Esophagus muscularis mucosa (tissue), 4 donors: Measurements from ENCODE around the gene PPIG.

ENCODE experiments used
- CTCF ChIP-seq, 3 experiments: fragments of 200-600 bp in 2 of 3; fragments of 450-650 bp in 1 of 3; sonication (generic) in 2 of 3; IDR thresholded peaks; one replicate each; pipeline ENCODE4 v1.5.1; 2017 to 2019; ENCODE audit warnings: antibody characterized with exemption in 3 of 3, mild to moderate bottlenecking in 2 of 3, moderate library complexity in 1 of 3
- EP300 ChIP-seq: sonication (generic); formaldehyde crosslinking; IDR thresholded peaks from one replicate; pipeline ENCODE4 v1.6.1; 2017; ENCODE audit warnings: antibody characterized with exemption
- POLR2A ChIP-seq: fragments of 450-650 bp; IDR thresholded peaks from one replicate; pipeline ENCODE4 v1.6.1; 2017; ENCODE audit warnings: antibody characterized with exemption, moderate library complexity, mild to moderate bottlenecking, low read depth
- POLR2AphosphoS5 ChIP-seq, 2 donors: sonication (generic); formaldehyde crosslinking; IDR thresholded peaks; one replicate each; pipeline ENCODE4 v1.6.1; 2017; ENCODE audit warnings: antibody characterized with exemption in 2 of 2

- TF ChIP-seq POLR2AphosphoS5 (IDR thresholded peaks at IDR 0.05) (no peak), CTCF (IDR thresholded peaks at IDR 0.05) (no peak), POLR2A (no peak), EP300 (no peak)
Observed at GRCh38 chr2:169569948-169570347, 14.2 kb upstream of the PPIG start.
